ENCODE results near the gene TCF23.
"Not testable (repeated sequence)": the region's sequence is repeated elsewhere in the genome, so short reads cannot be mapped to it uniquely, and the experiment has no call there.

TCF23 gene

DNA sequence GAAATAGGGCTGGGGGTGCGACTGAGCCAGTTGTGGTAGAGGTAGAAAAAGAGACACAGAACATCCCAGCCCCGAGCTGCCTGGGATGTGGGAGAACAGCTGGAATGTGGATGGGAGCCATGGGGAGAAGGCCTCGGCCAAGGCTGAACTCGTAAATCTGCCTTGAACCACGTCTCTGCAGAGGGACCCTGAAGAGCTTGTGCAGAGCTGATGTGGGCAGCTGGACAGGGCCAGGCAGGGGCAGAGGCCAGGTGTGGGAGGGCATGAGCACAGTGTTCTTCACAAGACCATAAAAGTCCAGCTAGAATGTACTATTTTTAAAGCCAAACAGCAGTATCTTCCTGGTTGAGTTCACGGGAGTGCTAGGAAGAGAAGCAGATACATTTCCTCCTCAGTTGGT, 5.7 kb downstream of the TCF23 start:
- DNase-seq (ENCODE audit: low read depth in 2 of 2) = no peak

- DNase-seq (ENCODE audit: low read depth in 2 of 2) = no peak
Measured at GRCh38 chr2:27155069-27155520, 6.3 kb downstream of the TCF23 start.

DNA sequence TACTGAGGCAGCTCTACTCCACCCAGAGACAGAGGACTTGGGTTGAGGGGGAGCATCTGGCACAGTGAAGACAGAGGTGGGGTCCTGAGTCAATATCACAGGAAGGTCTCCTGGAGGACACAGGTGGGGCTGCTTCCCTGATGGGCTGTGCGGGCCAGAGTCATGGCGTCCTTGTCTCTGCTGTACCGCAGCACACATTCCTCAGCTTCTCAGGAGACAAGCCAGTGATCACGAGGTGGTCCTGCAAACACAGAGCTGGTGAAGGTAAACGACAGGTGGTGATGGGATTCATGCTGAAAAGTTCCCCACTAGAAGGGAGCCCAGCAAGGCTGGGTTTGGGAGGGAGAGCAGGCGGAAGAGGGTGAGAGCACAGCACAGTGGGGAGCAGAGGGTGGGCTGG, 9.7 kb downstream of the TCF23 start:
- DNase-seq (ENCODE audit: low read depth in 2 of 2) = no peak

GRCh38 chr2:27159271-27159670, 10.5 kb downstream of the TCF23 start:
- DNase-seq (ENCODE audit: low read depth in 2 of 2) = no peak

DNA sequence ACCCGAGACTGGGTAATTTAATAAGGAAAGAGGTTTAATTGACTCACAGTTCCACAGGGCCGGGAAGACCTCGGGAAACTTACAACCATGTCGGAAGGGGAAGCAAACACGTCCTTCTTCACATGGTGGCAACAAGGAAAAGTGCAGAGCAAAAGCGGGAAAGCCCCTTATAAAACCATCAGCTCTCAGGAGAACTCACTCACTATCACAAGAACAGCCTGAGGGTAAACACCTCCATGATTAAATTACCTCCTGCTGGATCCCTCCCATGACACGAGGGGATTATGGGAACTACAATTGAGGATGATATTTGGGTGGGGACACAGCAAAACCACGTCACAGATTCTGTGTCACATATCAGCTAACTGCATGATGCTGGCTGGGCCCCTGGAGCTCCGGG, 11.4 kb downstream of the TCF23 start:
- DNase-seq (ENCODE audit: low read depth in 2 of 2) = no peak

DNA sequence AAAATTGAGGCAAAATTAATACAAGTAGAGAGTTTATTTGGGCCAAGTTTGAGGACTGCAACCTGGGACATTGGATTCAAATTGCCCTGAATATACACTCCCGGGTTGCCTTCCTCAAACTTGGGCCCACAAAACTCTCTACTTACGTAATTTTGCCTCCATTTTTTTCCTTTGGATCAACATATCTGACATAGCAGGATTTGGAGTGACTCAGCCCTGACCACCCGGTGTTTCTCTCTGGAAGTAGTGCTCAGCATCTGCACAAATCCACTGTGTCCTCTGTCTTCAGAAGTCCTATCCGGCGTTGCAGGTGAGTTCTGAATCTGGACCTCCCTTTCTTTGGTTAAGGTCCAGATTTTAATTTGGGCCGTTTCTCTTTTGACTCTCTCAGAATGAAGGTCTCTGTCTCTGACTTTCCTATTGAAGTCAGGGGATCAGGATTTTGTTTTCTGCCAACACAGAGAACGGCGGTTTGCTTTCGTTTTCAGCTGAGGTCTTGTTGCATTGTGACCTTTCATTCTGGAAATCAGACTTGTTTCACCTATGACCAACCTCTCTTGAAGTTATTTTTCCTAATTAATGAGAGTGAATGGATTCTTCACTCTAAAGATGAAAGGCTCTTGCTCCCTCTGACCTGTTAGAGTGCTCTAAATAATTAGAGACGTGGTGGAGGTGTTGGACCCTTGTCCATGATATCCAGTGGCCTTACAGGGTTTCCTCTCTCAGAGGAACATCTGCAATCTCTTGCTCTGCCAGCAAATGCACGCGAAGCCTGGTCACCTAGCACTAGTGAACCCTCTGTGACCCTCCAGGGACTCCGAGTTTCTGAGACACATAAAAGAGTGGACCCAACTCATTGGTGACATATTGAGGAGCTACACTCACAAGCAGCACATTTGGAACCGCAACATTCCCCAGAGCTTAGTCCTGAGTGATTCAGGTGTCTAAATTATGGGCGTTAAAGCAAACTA, 13.6 kb downstream of the TCF23 start:
- no peak for DNase-seq (ENCODE audit: low read depth in 2 of 2)

DNA sequence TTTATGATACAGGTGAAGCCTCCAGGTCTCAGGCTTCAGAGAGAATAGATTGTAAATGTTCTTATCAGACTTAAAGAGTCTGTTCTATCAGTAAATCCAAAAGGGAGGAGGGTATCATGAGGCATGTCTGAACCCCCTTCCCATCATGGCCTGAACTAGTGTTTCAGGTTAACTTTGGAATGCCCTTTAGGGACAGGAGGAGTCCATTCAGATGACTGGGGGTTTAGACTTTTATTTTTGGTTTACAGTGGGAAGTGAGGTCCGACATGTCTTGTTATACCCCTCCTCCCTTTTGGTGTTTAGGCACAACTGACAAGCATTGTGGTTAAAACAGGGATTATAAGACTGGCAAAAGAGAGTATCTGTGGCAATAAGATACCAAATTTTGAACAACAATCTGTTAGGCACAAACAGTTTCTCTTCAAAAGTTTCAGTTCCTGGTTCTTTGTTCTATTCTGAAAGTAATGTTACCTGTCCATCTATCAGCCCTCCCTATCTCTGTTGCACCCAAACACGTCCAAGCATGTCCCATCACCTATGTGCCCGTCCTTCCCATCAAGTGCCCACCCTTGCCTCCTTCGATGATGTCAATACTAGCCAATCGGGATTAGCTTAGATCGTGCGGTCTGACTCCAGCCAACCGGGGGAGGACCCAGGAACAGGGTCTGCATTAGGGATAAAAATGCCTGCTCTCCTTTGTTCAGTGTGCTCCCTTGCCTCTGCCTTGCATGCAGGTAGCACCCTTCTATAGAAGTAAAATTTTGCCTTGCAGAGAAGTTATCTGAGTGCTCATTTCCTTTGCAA, 16.4 kb downstream of the TCF23 start:
- no peak for DNase-seq (ENCODE audit: low read depth in 2 of 2)

DNA sequence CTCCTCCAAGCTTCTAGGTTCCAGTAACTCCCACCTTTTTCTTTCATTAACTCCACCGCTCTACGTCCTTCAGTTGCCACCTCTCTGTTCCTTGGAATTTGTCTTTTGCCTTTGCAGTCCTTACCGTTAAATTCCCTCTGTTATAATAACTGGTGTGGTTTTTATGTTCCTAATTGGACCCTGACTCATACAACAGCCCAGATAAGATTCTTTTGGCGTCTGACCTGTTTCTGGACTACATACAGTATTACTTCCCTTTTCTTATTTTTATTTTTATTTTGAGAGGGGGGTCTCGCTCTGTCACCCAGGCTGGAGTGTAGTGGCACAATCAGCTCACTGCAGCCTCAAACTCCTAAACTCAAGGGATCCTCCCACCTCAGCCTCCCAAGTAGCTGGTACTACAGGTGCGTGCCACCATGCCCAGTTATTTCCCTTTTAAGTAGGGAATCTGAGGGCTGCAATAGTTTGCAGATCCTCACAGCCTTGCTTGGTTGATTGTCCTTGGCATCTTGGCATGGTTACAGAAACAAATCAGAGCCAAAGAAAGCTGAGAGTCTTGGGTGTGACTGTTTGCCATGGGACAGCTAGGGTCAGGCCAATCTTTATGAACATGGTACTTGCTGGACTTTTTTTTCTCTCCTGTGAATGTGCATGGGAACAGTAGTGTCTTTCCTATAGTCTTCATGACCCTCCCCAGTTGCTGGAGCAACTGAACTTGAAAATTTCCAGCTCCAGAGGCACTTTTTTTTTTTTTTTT, 22.0 kb downstream of the TCF23 start:
- DNase-seq (ENCODE audit: low read depth in 2 of 2) = no peak

DNA sequence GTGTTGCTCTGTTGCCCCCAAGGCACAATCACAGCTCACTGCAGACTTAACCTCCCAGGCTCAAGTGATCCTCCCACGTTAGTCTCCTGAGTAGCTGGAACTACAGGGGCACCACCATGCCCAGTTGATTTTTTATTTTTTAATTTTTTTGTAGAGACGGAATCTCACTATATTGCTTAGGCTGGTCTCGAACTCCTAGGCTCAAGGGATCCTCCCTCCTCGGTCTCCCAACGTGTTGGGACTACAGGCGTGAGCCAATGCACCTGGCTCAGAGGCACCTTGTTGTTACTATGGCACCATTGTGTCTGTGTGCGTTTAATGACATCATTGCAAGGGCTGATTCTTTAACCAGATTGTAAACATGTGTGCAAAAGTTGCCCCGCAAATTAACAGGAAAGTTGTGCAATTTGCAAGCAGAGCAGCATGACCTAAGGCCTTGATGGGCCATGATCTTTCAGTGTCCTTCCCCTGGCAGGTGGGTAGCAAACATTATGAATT, 22.6 kb downstream of the TCF23 start:
- no peak for DNase-seq (ENCODE audit: low read depth in 2 of 2)

DNA sequence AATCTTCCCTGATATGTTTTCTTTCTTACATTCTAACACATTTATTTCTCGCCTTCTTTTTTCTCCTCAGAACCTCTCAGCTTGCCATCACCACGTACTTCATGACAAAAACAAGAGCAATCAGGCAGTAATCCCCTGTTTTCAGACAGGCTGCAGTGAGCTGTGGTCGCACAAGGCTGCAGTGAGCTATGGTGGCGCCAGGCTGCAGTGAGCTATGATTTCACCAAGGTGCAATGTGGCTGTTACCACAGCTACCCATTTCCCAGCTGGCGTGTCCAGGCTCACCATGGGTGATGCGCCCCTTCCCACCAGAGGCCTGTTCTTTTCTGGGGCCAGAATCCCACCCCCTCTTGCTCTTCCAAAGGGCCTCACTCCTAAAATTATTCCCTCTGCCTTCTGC, 25.8 kb downstream of the TCF23 start:
- DNase-seq (ENCODE audit: low read depth in 2 of 2) = no peak

DNA sequence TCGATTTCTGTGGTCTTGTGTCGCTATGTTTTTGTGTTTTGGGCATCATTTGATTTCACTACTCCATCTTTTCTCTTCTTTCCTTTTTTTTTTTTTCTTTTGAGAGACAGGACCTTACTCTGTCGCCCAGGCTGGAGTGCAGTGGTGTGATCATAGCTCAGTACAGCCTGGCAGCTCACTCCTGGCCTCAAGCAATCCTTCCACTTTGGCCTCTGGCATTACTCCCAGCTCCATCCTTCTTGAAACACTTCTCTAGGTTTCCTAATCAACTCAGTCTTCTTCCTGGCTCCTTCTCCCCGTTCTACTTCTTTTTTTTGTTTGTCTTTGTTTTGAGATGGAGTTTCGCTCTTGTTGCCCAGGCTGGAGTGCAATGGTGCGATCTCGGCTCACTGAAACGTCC, 26.5 kb downstream of the TCF23 start:
- no peak for DNase-seq (ENCODE audit: low read depth in 2 of 2)

GRCh38 chr2:27175781-27176180, 27.0 kb downstream of the TCF23 start:
- not testable (repeated sequence) for DNase-seq (ENCODE audit: low read depth in 2 of 2)

GRCh38 chr2:27177441-27178351, 28.9 kb downstream of the TCF23 start:
- no peak for DNase-seq (ENCODE audit: low read depth in 2 of 2)

GRCh38 chr2:27178469-27178868, 29.7 kb downstream of the TCF23 start:
- DNase-seq (ENCODE audit: low read depth in 2 of 2) = no peak

DNA sequence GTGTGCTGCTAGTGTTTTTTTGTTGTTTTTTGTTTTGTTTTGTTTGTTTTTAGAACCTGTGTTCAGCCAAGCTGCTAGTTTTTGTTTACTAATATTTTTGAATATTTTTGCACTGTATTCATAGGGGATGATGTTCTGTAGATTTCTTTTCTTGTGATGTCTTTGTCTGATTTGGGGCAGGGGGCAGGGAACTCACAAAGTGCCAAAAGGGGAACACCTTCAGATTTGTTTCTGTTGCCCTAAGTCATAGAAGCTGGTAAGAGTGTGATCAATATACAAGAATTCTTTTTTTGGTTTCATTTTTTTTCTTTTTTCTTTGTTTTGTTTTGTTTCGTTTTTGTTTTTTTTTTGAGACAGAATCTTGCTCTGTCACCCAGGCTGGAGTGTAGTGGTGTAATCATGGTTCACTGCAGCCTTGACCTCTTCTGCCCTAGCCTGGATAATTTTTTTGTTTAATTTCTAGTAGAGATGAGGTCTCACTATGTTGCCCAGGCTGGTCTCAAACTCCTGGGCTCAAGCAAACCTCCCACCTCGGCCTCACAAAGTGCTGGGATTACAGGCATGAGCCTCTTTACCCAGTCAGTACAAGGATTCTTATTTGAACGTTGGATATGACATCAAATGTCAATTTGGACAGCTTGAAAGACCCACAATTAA, 30.7 kb downstream of the TCF23 start:
- no peak for DNase-seq (ENCODE audit: low read depth in 2 of 2)

- no peak for DNase-seq (ENCODE audit: low read depth in 2 of 2)
Measured at GRCh38 chr2:27182346-27182745, 33.5 kb downstream of the TCF23 start.

- DNase-seq (ENCODE audit: low read depth in 2 of 2) = no peak
Measured at GRCh38 chr2:27184115-27184514, 35.3 kb downstream of the TCF23 start.

- DNase-seq (ENCODE audit: low read depth in 2 of 2) = no peak
Measured at GRCh38 chr2:27185331-27186026, 36.7 kb downstream of the TCF23 start.

- no peak for DNase-seq (ENCODE audit: low read depth in 2 of 2)
Measured at GRCh38 chr2:27186613-27187345, 38.0 kb downstream of the TCF23 start.
